ENCODE measurements around the gene SMC1B.

Gene SMC1B

DNA sequence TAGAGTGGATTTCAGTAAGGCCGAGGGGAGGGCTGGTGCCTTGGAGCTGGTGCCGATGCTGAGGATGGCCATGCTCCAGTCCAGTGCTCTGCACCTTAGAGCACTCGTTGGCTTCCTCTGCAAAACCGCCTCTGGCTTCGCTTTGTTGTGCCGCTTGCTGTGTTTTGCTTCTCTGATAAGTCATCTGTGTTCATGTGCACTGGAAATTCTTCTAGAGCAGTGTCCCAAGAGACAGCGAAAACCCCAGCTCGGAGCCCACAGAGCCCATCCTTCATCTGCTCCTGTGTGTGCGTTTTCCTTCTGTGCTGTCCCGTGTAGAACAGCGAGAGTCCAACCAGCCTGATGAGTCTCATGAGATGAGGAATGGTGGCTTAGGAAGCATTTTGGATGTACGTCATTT, 91.6 kb downstream of the SMC1B start:
- H3K36me3 Mint-ChIP-seq (ENCODE audit: low read depth) = peaks cover 52% of the 10 kb centered on the region
- no peaks in the 10 kb centered on the region for H3K9me3 Mint-ChIP-seq
- H3K27me3 Mint-ChIP-seq = no peaks in the 10 kb centered on the region
- H3K4me3 Mint-ChIP-seq = no peak overlapping the region
- peaks cover 34% of the 10 kb centered on the region for H3K4me1 Mint-ChIP-seq (ENCODE audit: low read depth)
- H3K27ac Mint-ChIP-seq = no peak overlapping the region
- intact Hi-C loops (cut with micrococcal nuclease) = no loop called here

GRCh38 chr22:45320357-45320976, 92.9 kb downstream of the SMC1B start:
- intact Hi-C loops (cut with micrococcal nuclease) = no loop called here
- H3K27me3 Mint-ChIP-seq = no peaks in the 10 kb centered on the region
- H3K4me3 Mint-ChIP-seq = no peak overlapping the region
- no peaks in the 10 kb centered on the region for H3K9me3 Mint-ChIP-seq
- peaks cover 42% of the 10 kb centered on the region for H3K36me3 Mint-ChIP-seq (ENCODE audit: low read depth)
- H3K27ac Mint-ChIP-seq = peak overlapping the region; percentile 85
- peaks cover 44% of the 10 kb centered on the region for H3K4me1 Mint-ChIP-seq (ENCODE audit: low read depth)

- intact Hi-C loops (cut with micrococcal nuclease) = loop anchor here (10.0 kb wide), 2 partner anchors 55 to 115 kb away; no protein-coding TSS in a partner anchor
- H3K9me3 Mint-ChIP-seq = no peaks in the 10 kb centered on the region
- no peaks in the 10 kb centered on the region for H3K27me3 Mint-ChIP-seq
- H3K36me3 Mint-ChIP-seq (ENCODE audit: low read depth) = peaks cover 30% of the 10 kb centered on the region
- peaks cover 52% of the 10 kb centered on the region for H3K4me1 Mint-ChIP-seq (ENCODE audit: low read depth)
- no peak overlapping the region for H3K4me3 Mint-ChIP-seq
- peak overlapping the region; percentile 85 for H3K27ac Mint-ChIP-seq
Observed at GRCh38 chr22:45319324-45319685, 94.1 kb downstream of the SMC1B start.

- H3K36me3 Mint-ChIP-seq (ENCODE audit: low read depth) = peaks cover 24% of the 10 kb centered on the region
- peak overlapping the region; percentile 4 for H3K4me3 Mint-ChIP-seq
- peak overlapping the region; percentile 85 for H3K27ac Mint-ChIP-seq
- no peaks in the 10 kb centered on the region for H3K9me3 Mint-ChIP-seq
- intact Hi-C loops (cut with micrococcal nuclease) = loop anchor here (10.0 kb wide), 2 partner anchors 54 to 116 kb away; no protein-coding TSS in a partner anchor
- peaks cover 58% of the 10 kb centered on the region for H3K4me1 Mint-ChIP-seq (ENCODE audit: low read depth)
- no peaks in the 10 kb centered on the region for H3K27me3 Mint-ChIP-seq
Observed at GRCh38 chr22:45318558-45319323, 94.7 kb downstream of the SMC1B start.

DNA sequence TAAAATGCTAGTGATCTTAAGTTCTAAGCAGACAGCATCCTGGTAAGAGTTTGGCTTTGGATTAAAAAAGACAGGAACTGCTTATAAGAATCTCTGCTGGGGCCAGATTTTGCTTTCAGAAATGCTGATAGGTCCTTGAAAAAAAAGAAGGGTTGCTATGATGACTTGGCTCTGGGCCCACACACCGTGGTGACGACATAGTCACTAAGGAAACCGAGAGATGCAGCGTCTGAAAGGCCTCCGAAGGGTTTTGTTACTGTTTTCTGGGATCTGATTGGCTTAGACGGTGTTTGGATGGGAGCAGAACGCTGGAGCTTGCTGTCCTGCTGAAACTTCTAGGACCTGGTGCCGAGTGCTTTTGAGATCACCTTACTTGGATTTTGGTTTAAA, 95.2 kb downstream of the SMC1B start:
- Mint-ChIP-seq H3K4me1 (ENCODE audit: low read depth) (peaks cover 63% of the 10 kb centered on the region), H3K27ac (peak overlapping the region; percentile 85), H3K9me3 (no peaks in the 10 kb centered on the region), H3K27me3 (no peaks in the 10 kb centered on the region), H3K4me3 (peak overlapping the region; percentile 4), H3K36me3 (ENCODE audit: low read depth) (peaks cover 24% of the 10 kb centered on the region)
- intact Hi-C loops (cut with micrococcal nuclease) = loop anchor here (10.0 kb wide), 2 partner anchors 53 to 117 kb away; no protein-coding TSS in a partner anchor

DNA sequence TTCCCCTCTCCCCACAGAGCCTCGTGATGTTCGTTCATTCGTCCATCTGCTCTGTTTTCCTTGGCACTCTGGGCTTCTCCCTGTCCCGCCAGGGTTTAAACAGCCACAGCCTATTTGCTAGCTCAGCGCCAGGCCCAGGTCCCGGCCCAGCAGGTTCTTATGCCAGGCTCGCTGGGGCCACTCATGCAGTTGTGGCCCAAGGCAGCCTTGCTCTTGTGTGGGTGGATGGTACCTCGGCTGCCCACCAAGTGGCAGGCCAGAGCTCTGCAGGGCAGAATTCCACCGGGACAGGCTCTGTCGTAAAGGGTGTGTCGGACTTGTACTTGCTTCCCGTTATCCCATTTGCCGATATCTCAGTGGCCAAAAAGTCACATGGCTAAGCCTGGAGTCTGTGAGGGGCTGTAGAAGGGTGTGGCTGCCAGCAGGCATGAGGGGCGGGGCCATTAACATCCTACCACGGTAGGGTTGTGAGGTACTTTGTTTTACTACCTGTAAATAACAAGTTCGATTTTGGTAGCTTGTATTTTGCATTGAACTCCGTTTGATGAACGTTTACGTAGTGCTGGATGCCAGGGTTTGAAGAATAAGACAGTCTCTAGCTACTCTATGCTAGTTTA, 95.7 kb downstream of the SMC1B start:
- peak overlapping the region; percentile 85 for H3K27ac Mint-ChIP-seq
- H3K9me3 Mint-ChIP-seq = no peaks in the 10 kb centered on the region
- no peak overlapping the region for H3K4me3 Mint-ChIP-seq
- H3K4me1 Mint-ChIP-seq (ENCODE audit: low read depth) = peaks cover 68% of the 10 kb centered on the region
- H3K27me3 Mint-ChIP-seq = no peaks in the 10 kb centered on the region
- intact Hi-C loops (cut with micrococcal nuclease) = loop anchor here (10.0 kb wide), 2 partner anchors 53 to 117 kb away; no protein-coding TSS in a partner anchor
- peaks cover 20% of the 10 kb centered on the region for H3K36me3 Mint-ChIP-seq (ENCODE audit: low read depth)

DNA sequence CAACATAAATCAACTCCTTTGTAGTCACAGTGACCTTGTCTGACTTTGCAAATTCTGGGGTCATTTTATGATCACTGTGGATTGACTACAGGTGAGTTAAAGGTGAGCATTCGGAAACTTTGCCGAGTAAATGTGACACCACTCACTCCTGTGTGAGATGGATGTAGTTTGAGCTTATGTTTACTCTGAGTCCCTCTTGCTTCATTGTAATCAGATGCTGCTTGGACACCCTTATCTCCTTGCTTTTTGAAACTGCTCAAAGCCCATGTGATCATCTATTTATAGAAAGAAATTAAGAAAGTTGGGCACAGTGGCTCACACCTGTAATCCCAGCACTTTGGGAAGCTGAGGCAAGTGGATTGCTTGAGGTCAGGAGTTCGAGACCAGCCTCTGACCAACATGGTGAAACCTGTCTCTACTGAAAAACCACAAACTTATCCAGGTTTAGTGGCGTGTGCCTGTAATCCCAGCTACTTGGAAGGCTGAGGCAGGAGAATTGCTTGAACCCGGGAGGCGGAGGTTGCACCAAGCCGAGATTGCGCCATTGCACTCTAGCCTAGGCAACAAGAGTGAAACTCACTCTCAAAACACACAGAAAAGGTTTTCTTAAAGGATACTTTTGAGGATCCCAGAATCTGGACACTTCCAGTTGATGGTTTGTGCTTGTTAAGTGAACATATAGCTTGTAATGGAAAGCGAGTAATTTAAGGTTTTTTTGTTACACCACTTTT, 96.4 kb downstream of the SMC1B start:
- Mint-ChIP-seq H3K9me3 (no peaks in the 10 kb centered on the region), H3K27ac (peak overlapping the region; percentile 85), H3K36me3 (ENCODE audit: low read depth) (peaks cover 19% of the 10 kb centered on the region), H3K4me3 (no peak overlapping the region), H3K4me1 (ENCODE audit: low read depth) (peaks cover 75% of the 10 kb centered on the region), H3K27me3 (no peaks in the 10 kb centered on the region)
- intact Hi-C loops (cut with micrococcal nuclease) = loop anchor here (10.0 kb wide), 2 partner anchors 52 to 118 kb away; no protein-coding TSS in a partner anchor

- intact Hi-C loops (cut with micrococcal nuclease) = loop anchor here (10.0 kb wide), 2 partner anchors 50 to 120 kb away; no protein-coding TSS in a partner anchor
- H3K4me1 Mint-ChIP-seq (ENCODE audit: low read depth) = peaks cover 88% of the 10 kb centered on the region
Observed at GRCh38 chr22:45314786-45315185, 98.6 kb downstream of the SMC1B start.

DNA sequence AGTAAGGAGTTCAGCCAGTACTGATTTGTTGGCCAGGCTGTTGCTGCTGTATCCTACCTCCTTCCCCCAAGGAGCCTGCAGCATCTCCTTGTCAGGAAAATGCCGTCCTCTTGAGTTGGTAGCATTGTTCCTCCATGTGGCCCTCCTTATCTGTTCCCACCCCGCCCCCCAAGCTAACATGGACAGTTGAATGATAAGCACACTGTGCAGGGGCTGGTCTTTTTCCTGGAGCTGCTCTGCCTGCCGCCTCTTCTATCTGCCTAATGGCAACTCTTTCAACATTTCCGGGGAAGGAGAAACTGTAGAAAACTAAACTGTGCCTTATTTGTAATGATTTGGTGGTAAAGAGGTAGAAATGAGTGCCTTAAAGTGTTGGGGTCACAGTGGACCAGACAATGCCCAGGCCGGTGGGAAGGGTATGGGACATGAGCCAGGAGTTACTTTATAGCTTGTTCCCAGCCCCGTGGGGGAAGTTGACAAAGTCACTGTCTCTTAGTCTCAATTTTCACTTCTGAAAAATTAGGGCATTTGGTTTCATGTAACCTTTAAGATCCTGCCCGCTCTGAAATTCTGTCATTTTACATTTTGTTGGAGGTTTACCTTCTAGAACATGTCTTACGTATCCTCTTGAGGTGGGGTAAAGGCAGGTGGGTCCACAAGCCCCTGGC, 99.2 kb downstream of the SMC1B start:
- Mint-ChIP-seq H3K4me1 (ENCODE audit: low read depth) (peaks cover 86% of the 10 kb centered on the region), H3K4me3 (peak overlapping the region; percentile 45), H3K27ac (peak overlapping the region; percentile 57), H3K36me3 (ENCODE audit: low read depth) (peaks cover 24% of the 10 kb centered on the region), H3K27me3 (no peaks in the 10 kb centered on the region), H3K9me3 (no peaks in the 10 kb centered on the region)
- intact Hi-C loops (cut with micrococcal nuclease) = loop anchor here (10.0 kb wide), 2 partner anchors 49 to 121 kb away; no protein-coding TSS in a partner anchor

More at GRCh38 chr22:45314786-45315185, 98.6 kb downstream of the SMC1B start:
- H3K4me3 Mint-ChIP-seq = peak overlapping the region; percentile 45
- H3K27ac Mint-ChIP-seq = peak overlapping the region; percentile 57
- peaks cover 24% of the 10 kb centered on the region for H3K36me3 Mint-ChIP-seq (ENCODE audit: low read depth)
- H3K9me3 Mint-ChIP-seq = no peaks in the 10 kb centered on the region
- no peaks in the 10 kb centered on the region for H3K27me3 Mint-ChIP-seq

- peaks cover 86% of the 10 kb centered on the region for H3K4me1 Mint-ChIP-seq (ENCODE audit: low read depth)
- H3K36me3 Mint-ChIP-seq (ENCODE audit: low read depth) = peaks cover 24% of the 10 kb centered on the region
- no peaks in the 10 kb centered on the region for H3K9me3 Mint-ChIP-seq
- no peak overlapping the region for H3K4me3 Mint-ChIP-seq
- no peaks in the 10 kb centered on the region for H3K27me3 Mint-ChIP-seq
- H3K27ac Mint-ChIP-seq = no peak overlapping the region
- intact Hi-C loops (cut with micrococcal nuclease) = loop anchor here (10.0 kb wide), 2 partner anchors 48 to 122 kb away; no protein-coding TSS in a partner anchor
Observed at GRCh38 chr22:45312856-45313255, 100.5 kb downstream of the SMC1B start.

DNA sequence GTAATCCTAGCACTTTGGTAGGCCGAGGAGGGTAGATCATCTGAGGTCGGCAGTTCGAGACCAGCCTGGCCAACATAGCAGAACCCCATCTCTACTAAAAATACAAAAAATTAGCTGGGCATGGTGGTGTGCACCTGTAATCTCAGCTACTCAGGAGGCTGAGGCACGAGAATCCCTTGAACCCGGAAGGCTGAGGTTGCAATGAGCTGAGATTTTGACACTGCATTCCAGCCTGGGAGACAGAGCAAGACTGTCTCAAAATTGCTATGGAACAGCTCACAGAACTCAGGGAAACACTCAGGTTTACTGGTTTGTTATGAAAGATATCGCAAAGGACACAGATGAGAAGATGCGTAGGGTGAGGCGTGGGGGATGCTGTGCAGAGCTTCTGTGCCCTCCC, 101.0 kb downstream of the SMC1B start:
- Mint-ChIP-seq H3K4me1 (ENCODE audit: low read depth) (peaks cover 86% of the 10 kb centered on the region), H3K27ac (no peak overlapping the region), H3K36me3 (ENCODE audit: low read depth) (peaks cover 24% of the 10 kb centered on the region), H3K4me3 (no peak overlapping the region), H3K9me3 (no peaks in the 10 kb centered on the region), H3K27me3 (no peaks in the 10 kb centered on the region)
- intact Hi-C loops (cut with micrococcal nuclease) = loop anchor here (10.0 kb wide), 2 partner anchors 48 to 122 kb away; no protein-coding TSS in a partner anchor

GRCh38 chr22:45310977-45311531, 102.3 kb downstream of the SMC1B start:
- intact Hi-C loops (cut with micrococcal nuclease) = loop anchor here (10.0 kb wide), 2 partner anchors 46 to 124 kb away; no protein-coding TSS in a partner anchor
- Mint-ChIP-seq H3K36me3 (ENCODE audit: low read depth) (peaks cover 24% of the 10 kb centered on the region), H3K9me3 (no peaks in the 10 kb centered on the region), H3K27me3 (no peaks in the 10 kb centered on the region), H3K4me3 (peak overlapping the region; percentile 91), H3K27ac (peak overlapping the region; percentile 87), H3K4me1 (ENCODE audit: low read depth) (peaks cover 87% of the 10 kb centered on the region)

All from dendritic cell treated with granulocyte-macrophage colony-stimulating factor and Interleukin-4, amounts not matched to agents 40 ng/mL and 50 ng/mL, for 4 days (primary cell).